B cell (primary cell): Measurements from ENCODE around the gene SORL1. TPM values are rescaled to one million over a fixed set of nuclear protein-coding genes. Genes with fewer than 3 reads are reported as not detected.

Source experiments
- ATAC-seq: fragments of 200-7000 bp; cut with Tn5 transposase; one replicate; pipeline ENCODE4 v1.10.0; 2021; ENCODE audit warnings: low read depth, mild to moderate bottlenecking, moderate number of reproducible peaks, moderate library complexity
- CTCF ChIA-PET: fragments of 350-600 bp; sonication (Branson Sonifier 250); formaldehyde crosslinking; loops from one replicate; lab custom pipeline; 2021; ENCODE audit warnings: antibody characterized with exemption, inconsistent platforms; lab: Charles Lee
- POLR2A ChIA-PET: fragments of 350-600 bp; sonication (Branson Sonifier 250); formaldehyde crosslinking; loops from one replicate; lab custom pipeline; 2021; ENCODE audit warnings: antibody characterized with exemption; lab: Charles Lee
- DNase-seq: peaks from one replicate; pipeline ENCODE4 v3.0.0; 2013
- H2AFZ ChIP-seq: 2 replicates; pipeline ENCODE4 v1.6.1; 2012; ENCODE audit warnings: mild to moderate bottlenecking, low read depth, low read length; ENCODE audit not compliant: insufficient read depth, poor library complexity, severe bottlenecking
- H3K27ac ChIP-seq, 2 donors: 1 replicate in 1 of 2; 2 replicates in 1 of 2; pipeline ENCODE4 v1.5.1; 2012 to 2013; ENCODE audit warnings: low read length in 2 of 2, mild to moderate bottlenecking in 2 of 2, moderate library complexity in 1 of 2
- H3K27me3 ChIP-seq, 4 experiments: fragments of 200-600 bp in 1 of 4; sonication (generic) in 1 of 4; replicated peaks in 1 of 4; 1 replicate in 2 of 4; 2 replicates in 2 of 4; pipeline versions ENCODE4 v1.6.1 to v1.7.0; 2013 to 2016; ENCODE audit warnings: low read length in 3 of 4, mild to moderate bottlenecking in 2 of 4, mixed read lengths in 1 of 4, moderate library complexity in 1 of 4; ENCODE audit not compliant: insufficient read depth in 4 of 4, control insufficient read depth in 3 of 4; ENCODE audit errors: control extremely low read depth in 1 of 4
- H3K36me3 ChIP-seq, 2 experiments: replicated peaks in 1 of 2; 1 replicate in 1 of 2; 2 replicates in 1 of 2; pipeline versions ENCODE4 v1.6.1 to v1.7.1; 2013; ENCODE audit warnings: low read length in 1 of 2; ENCODE audit not compliant: insufficient read depth in 2 of 2, control insufficient read depth in 1 of 2; ENCODE audit errors: control extremely low read depth in 1 of 2, extremely low read depth in 1 of 2
- H3K4me1 ChIP-seq, 2 donors: fragments of 200-600 bp in 1 of 2; sonication (generic) in 1 of 2; 1 replicate in 1 of 2; 2 replicates in 1 of 2; pipeline versions ENCODE4 v1.5.1 to v1.6.1; 2013 to 2017; ENCODE audit warnings: low read length in 2 of 2; ENCODE audit not compliant: control insufficient read depth in 2 of 2, insufficient read depth in 2 of 2
- H3K4me2 ChIP-seq: replicated peaks from 2 replicates; pipeline ENCODE3; 2012; ENCODE audit warnings: mild to moderate bottlenecking, low read depth, low read length; ENCODE audit not compliant: poor library complexity, severe bottlenecking
- H3K4me3 ChIP-seq, 5 experiments: fragments of 200-600 bp in 1 of 5; sonication (generic) in 1 of 5; 1 replicate in 3 of 5; 2 replicates in 2 of 5; pipeline versions ENCODE4 v1.5.1 to v1.7.0; 2011 to 2016; ENCODE audit warnings: low read length in 4 of 5, mild to moderate bottlenecking in 4 of 5, low read depth in 2 of 5, control low read depth in 1 of 5, moderate library complexity in 1 of 5; ENCODE audit not compliant: insufficient read depth in 1 of 5; ENCODE audit errors: control extremely low read depth in 1 of 5, extremely low read depth in 1 of 5
- H3K79me2 ChIP-seq: fragments of 200-600 bp; sonication (generic); one replicate; pipeline ENCODE4 v1.6.0; 2016; ENCODE audit warnings: low read length; ENCODE audit not compliant: control insufficient read depth, insufficient read depth
- H3K9ac ChIP-seq: fragments of 200-600 bp; sonication (generic); 2 replicates; pipeline ENCODE4 v1.6.1; 2017; ENCODE audit warnings: mild to moderate bottlenecking, low read length, moderate library complexity
- H3K9me3 ChIP-seq, 3 donors: one replicate each; pipeline versions ENCODE4 v1.6.1 to v1.7.1; 2013; ENCODE audit warnings: low read length in 2 of 3; ENCODE audit not compliant: control insufficient read depth in 2 of 3, insufficient read depth in 1 of 3; ENCODE audit errors: control extremely low read depth in 1 of 3
- H4K20me1 ChIP-seq: 2 replicates; pipeline ENCODE4 v1.6.0; 2012; ENCODE audit warnings: mild to moderate bottlenecking, low read length; ENCODE audit not compliant: insufficient read depth, control insufficient read depth, poor library complexity, severe bottlenecking
- H3K27ac Mint-ChIP-seq: one replicate; pipeline ENCODE4 v1.8.0; 2021; ENCODE audit warnings: mixed read lengths
- H3K27me3 Mint-ChIP-seq: one replicate; pipeline ENCODE4 v1.8.0; 2021; ENCODE audit warnings: mixed read lengths
- H3K4me1 Mint-ChIP-seq: one replicate; pipeline ENCODE4 v1.8.0; 2021; ENCODE audit warnings: mixed read lengths
- H3K4me3 Mint-ChIP-seq: one replicate; pipeline ENCODE4 v1.8.0; 2021; ENCODE audit warnings: mixed read lengths
- H3K9me3 Mint-ChIP-seq: one replicate; pipeline ENCODE4 v1.8.0; 2022; ENCODE audit warnings: mixed read lengths; ENCODE audit not compliant: insufficient read depth
- CTCF ChIP-seq: fragments of 200-600 bp; IDR thresholded peaks from one replicate; pipeline ENCODE4 v1.8.0; 2022; ENCODE audit warnings: antibody characterized with exemption, mild to moderate bottlenecking
- EZH2 ChIP-seq: IDR thresholded peaks from 2 replicates; pipeline ENCODE4 v1.6.1; 2012; ENCODE audit warnings: borderline replicate concordance, low read depth, mild to moderate bottlenecking, moderate library complexity, low read length; ENCODE audit not compliant: insufficient read depth, poor library complexity, severe bottlenecking
- WGBS: methylation state at CpG from one replicate; pipeline ENCODE4 v1.1.5; 2013; ENCODE audit warnings: missing lambda C conversion rate; ENCODE audit not compliant: insufficient coverage; 5-methylcytosine and 5-hydroxymethylcytosine counted together
- intact Hi-C: fragments of 100-400 bp; cut with micrococcal nuclease; formaldehyde crosslinking; loops from one replicate; pipeline ENCODE4 v1.10.0; 2022
- polyA plus RNA-seq: library from polyadenylated mRNA; depleted of rRNA; stranded (reverse); fragments of >200 nt; gene quantifications from 2 replicates; pipeline ENCODE4 v1.2.3, GENCODE V29; 2012
- total RNA-seq, 2 donors: library from RNA; stranded (reverse); fragments of 120-200 nt in 1 of 2; gene quantifications; 1 replicate in 1 of 2; 2 replicates in 1 of 2; pipeline versions ENCODE4 v1.2.3 to v1.2.4, GENCODE V29; 2013 to 2022

Gene SORL1
- total and polyA plus RNA-seq, 2 donors (not counting 1 experiment from before 2014, with no cell fraction given), result 13.0 to 396 TPM

- Histone ChIP-seq H3K27ac (no peak overlapping the region), H3K4me3 (no peak overlapping the region), H3K4me1 (peaks cover 6 to 10% of the 10 kb centered on the region in 2 donors), H3K27me3 (peaks cover 0 to 8% (median 4%) of the 10 kb centered on the region in 4 experiments), H3K79me2 (no peaks in the 10 kb centered on the region), H4K20me1 (no peaks in the 10 kb centered on the region), H3K36me3 (no peaks in the 10 kb centered on the region), H2AFZ (peak overlapping the region; percentile 80), H3K9ac (no peak overlapping the region), H3K9me3 (no peaks in the 10 kb centered on the region), H3K4me2 (peak overlapping the region; percentile 86)
- Mint-ChIP-seq H3K9me3 (no peaks in the 10 kb centered on the region), H3K27ac (no peak overlapping the region), H3K27me3 (peaks cover 10% of the 10 kb centered on the region), H3K4me3 (peak overlapping the region; percentile 89), H3K4me1 (peaks cover 8% of the 10 kb centered on the region)
- WGBS, result 89% methylated on average over 17 of the region's 19 CpGs
- TF ChIP-seq CTCF, result no peak
- no peak for ATAC-seq
- DNase-seq, result no peak
- ChIA-PET POLR2A (no interaction called here), CTCF (interaction anchor here (1.1 to 3.8 kb wide), 5 partner anchors 12 to 854 kb away, joined by 3 to 29 read pairs (median 15); no protein-coding TSS in a partner anchor)
- intact Hi-C loops, result loop anchor here (10.0 kb wide), 1 partner anchor 1198 kb away; no protein-coding TSS in a partner anchor
These were observed 204.4 kb downstream of the SORL1 start for GRCh38 chr11:121656328-121657090.

- H4K20me1 ChIP-seq, result no peaks in the 10 kb centered on the region
- H3K36me3 ChIP-seq, result no peaks in the 10 kb centered on the region
- Mint-ChIP-seq H3K4me3 (no peak overlapping the region), H3K27ac (no peak overlapping the region), H3K27me3 (peaks cover 7% of the 10 kb centered on the region), H3K9me3 (no peaks in the 10 kb centered on the region), H3K4me1 (peaks cover 8% of the 10 kb centered on the region)
- TF ChIP-seq CTCF (no peak), EZH2 (no peak)
- H3K27ac ChIP-seq, result no peak overlapping the region
- no peak overlapping the region for H3K4me3 ChIP-seq
- H2AFZ ChIP-seq, result no peak overlapping the region
- WGBS, result 95% methylated on average over 4 of the region's 6 CpGs
- no peak overlapping the region for H3K9ac ChIP-seq
- intact Hi-C loops, result loop anchor here (10.0 kb wide), 1 partner anchor 1198 kb away; no protein-coding TSS in a partner anchor
- no peak for ATAC-seq
- H3K4me2 ChIP-seq, result no peak overlapping the region
- CTCF ChIA-PET, result interaction anchor here (3.5 to 3.8 kb wide), 2 partner anchors 13 to 546 kb away, joined by 16 to 29 read pairs; no protein-coding TSS in a partner anchor
- DNase-seq, result no peak
- no peaks in the 10 kb centered on the region for H3K9me3 ChIP-seq
- H3K79me2 ChIP-seq, result no peaks in the 10 kb centered on the region
- H3K4me1 ChIP-seq, result peaks cover 6 to 10% of the 10 kb centered on the region in 2 donors
- POLR2A ChIA-PET, result no interaction called here
- peaks cover 0 to 8% (median 4%) of the 10 kb centered on the region in 4 experiments for H3K27me3 ChIP-seq
These were observed 205.0 kb downstream of the SORL1 start for GRCh38 chr11:121657146-121657545.
